ENCODE results near the gene EHMT2.

DNA sequence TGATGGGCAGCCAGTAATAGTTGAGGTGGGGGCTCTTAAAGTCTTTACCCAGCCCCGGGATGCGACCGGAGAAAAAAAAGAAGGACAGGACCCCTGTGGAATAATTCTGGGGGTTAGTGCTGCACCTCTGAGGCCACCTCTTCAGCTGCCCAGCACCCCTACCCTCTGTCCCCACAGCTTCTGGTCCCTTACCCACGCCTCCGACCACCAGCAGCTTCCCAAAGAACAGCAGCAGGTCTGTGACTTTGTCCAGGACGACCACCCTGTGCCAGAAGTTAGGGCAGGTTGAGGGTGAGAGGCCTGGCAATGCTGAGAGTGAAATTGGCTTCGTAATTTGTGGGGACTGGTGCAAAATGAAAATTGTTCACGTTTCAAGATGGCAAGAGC is 32.7 kb downstream of the EHMT2 start:
- TF ChIP-seq, protein P1, sequence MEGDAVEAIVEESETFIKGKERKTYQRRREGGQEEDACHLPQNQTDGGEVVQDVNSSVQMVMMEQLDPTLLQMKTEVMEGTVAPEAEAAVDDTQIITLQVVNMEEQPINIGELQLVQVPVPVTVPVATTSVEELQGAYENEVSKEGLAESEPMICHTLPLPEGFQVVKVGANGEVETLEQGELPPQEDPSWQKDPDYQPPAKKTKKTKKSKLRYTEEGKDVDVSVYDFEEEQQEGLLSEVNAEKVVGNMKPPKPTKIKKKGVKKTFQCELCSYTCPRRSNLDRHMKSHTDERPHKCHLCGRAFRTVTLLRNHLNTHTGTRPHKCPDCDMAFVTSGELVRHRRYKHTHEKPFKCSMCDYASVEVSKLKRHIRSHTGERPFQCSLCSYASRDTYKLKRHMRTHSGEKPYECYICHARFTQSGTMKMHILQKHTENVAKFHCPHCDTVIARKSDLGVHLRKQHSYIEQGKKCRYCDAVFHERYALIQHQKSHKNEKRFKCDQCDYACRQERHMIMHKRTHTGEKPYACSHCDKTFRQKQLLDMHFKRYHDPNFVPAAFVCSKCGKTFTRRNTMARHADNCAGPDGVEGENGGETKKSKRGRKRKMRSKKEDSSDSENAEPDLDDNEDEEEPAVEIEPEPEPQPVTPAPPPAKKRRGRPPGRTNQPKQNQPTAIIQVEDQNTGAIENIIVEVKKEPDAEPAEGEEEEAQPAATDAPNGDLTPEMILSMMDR (IDR thresholded peaks at IDR 0.05): no peak
- TF ChIP-seq ESRRA (CRISPR knock-in tag; IDR thresholded peaks at IDR 0.05; ENCODE audit: borderline replicate concordance): no peak
- TF ChIP-seq, protein P2, sequence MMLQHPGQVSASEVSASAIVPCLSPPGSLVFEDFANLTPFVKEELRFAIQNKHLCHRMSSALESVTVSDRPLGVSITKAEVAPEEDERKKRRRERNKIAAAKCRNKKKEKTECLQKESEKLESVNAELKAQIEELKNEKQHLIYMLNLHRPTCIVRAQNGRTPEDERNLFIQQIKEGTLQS (CRISPR knock-in tag; conservative IDR thresholded peaks at IDR 0.05): no peak
- TF ChIP-seq ZNF263 (CRISPR knock-in tag; IDR thresholded peaks at IDR 0.05; ENCODE audit: low read depth): no peak
- TF ChIP-seq, protein P3, sequence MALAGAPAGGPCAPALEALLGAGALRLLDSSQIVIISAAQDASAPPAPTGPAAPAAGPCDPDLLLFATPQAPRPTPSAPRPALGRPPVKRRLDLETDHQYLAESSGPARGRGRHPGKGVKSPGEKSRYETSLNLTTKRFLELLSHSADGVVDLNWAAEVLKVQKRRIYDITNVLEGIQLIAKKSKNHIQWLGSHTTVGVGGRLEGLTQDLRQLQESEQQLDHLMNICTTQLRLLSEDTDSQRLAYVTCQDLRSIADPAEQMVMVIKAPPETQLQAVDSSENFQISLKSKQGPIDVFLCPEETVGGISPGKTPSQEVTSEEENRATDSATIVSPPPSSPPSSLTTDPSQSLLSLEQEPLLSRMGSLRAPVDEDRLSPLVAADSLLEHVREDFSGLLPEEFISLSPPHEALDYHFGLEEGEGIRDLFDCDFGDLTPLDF (CRISPR knock-in tag; IDR thresholded peaks at IDR 0.05): no peak
- no peak for TF ChIP-seq SP1 (CRISPR knock-in tag; conservative IDR thresholded peaks at IDR 0.05)
- TF ChIP-seq KAT7 (CRISPR knock-in tag; IDR thresholded peaks at IDR 0.05; ENCODE audit: borderline replicate concordance): no peak
- TF ChIP-seq, protein P4, sequence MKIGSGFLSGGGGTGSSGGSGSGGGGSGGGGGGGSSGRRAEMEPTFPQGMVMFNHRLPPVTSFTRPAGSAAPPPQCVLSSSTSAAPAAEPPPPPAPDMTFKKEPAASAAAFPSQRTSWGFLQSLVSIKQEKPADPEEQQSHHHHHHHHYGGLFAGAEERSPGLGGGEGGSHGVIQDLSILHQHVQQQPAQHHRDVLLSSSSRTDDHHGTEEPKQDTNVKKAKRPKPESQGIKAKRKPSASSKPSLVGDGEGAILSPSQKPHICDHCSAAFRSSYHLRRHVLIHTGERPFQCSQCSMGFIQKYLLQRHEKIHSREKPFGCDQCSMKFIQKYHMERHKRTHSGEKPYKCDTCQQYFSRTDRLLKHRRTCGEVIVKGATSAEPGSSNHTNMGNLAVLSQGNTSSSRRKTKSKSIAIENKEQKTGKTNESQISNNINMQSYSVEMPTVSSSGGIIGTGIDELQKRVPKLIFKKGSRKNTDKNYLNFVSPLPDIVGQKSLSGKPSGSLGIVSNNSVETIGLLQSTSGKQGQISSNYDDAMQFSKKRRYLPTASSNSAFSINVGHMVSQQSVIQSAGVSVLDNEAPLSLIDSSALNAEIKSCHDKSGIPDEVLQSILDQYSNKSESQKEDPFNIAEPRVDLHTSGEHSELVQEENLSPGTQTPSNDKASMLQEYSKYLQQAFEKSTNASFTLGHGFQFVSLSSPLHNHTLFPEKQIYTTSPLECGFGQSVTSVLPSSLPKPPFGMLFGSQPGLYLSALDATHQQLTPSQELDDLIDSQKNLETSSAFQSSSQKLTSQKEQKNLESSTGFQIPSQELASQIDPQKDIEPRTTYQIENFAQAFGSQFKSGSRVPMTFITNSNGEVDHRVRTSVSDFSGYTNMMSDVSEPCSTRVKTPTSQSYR (CRISPR knock-in tag; IDR thresholded peaks at IDR 0.05): no peak
- no peak for TF ChIP-seq TP53 (CRISPR knock-in tag; IDR thresholded peaks at IDR 0.05)
- TF ChIP-seq NR3C1 (CRISPR knock-in tag; conservative IDR thresholded peaks at IDR 0.05; ENCODE audit: low read depth): no peak
- no peak for TF ChIP-seq GRHL2 (CRISPR knock-in tag; IDR thresholded peaks at IDR 0.05; ENCODE audit: insufficient replicate concordance, severe bottlenecking)
- TF ChIP-seq, protein P5, sequence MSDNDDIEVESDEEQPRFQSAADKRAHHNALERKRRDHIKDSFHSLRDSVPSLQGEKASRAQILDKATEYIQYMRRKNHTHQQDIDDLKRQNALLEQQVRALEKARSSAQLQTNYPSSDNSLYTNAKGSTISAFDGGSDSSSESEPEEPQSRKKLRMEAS (CRISPR knock-in tag; IDR thresholded peaks at IDR 0.05): no peak
- no peak for TF ChIP-seq NR1H2 (CRISPR knock-in tag; IDR thresholded peaks at IDR 0.05)

Measured in WTC11 (cell line).